SK-N-MC (cell line): ENCODE measurements around the gene ITSN1.

Experiments
- EZH2 ChIP-seq: fragments of 200-600 bp; sonication (generic); IDR thresholded peaks from one replicate; pipeline ENCODE4 v1.6.1; 2017; ENCODE audit warnings: antibody characterized with exemption
- FOXP2 ChIP-seq: optimal IDR thresholded peaks from 2 replicates; pipeline ENCODE3; 2011; ENCODE audit warnings: mild to moderate bottlenecking, moderate library complexity; ENCODE audit not compliant: insufficient read depth; ENCODE audit errors: extremely low read length, control extremely low read depth
- POLR2AphosphoS5 ChIP-seq: IDR thresholded peaks from 2 replicates; pipeline ENCODE4 v1.6.1; 2012; ENCODE audit warnings: mild to moderate bottlenecking, low read depth, low read length, borderline replicate concordance

GRCh38 chr21:33883118-33883517 is 240.8 kb downstream of the ITSN1 start:
- TF ChIP-seq POLR2AphosphoS5 (no peak), EZH2 (no peak), FOXP2 (no peak)
